Astrocyte of the spinal cord (primary cell): ENCODE measurements around the gene TMEM178B.
"Not testable (repeated sequence)": the region's sequence is repeated elsewhere in the genome, so short reads cannot be mapped to it uniquely, and the experiment has no call there.

Experiments
- DNase-seq: peaks from one replicate; pipeline ENCODE4 v3.0.0; 2011; ENCODE audit warnings: low read depth, low spot score
- H3K4me3 ChIP-seq: 2 replicates; pipeline ENCODE4 v1.5.1; 2011; ENCODE audit warnings: low read depth, mild to moderate bottlenecking, low read length, moderate library complexity
- in situ Hi-C: cut with HindIII; loops from 2 replicates; pipeline ENCODE4 v1.10.0; 2017; ENCODE audit warnings: low sequenced_read_pairs
- TF ChIP-seq, protein P1 (sequence below): IDR thresholded peaks from 2 replicates; pipeline ENCODE4 v1.5.1; 2012; ENCODE audit warnings: low read depth, mild to moderate bottlenecking, low read length, inconsistent platforms

Gene TMEM178B

DNA sequence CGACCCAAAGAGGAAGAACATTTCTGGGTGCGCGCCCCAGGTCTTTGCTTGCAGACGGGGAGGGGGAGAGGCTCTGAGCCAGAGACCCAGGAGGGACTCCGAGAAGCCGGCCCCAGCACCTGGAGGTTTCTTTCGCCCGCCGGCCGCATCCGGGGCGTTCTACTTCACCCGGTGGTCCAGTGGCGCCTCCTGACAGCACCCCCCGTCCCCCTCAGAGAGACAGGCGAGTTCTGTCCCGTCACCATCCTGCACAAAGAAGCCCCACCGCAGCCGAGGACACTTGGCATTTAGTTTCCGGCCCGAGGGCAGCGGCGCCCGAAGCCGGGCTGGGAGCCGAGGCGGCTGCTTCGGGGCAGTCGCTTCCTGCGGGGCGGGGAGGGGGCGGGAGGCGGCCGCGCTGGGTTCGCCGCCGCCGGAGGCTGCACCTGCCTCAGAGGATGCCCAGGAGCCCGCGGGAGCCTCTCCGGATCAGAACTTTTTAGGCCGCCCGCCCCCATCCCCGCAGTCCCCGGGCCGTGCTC, at the start of gene TMEM178B:
TSS of gene TMEM178B (plus strand) at position 424 of the 521 bp plus-strand sequence.
- TF ChIP-seq, protein P1, sequence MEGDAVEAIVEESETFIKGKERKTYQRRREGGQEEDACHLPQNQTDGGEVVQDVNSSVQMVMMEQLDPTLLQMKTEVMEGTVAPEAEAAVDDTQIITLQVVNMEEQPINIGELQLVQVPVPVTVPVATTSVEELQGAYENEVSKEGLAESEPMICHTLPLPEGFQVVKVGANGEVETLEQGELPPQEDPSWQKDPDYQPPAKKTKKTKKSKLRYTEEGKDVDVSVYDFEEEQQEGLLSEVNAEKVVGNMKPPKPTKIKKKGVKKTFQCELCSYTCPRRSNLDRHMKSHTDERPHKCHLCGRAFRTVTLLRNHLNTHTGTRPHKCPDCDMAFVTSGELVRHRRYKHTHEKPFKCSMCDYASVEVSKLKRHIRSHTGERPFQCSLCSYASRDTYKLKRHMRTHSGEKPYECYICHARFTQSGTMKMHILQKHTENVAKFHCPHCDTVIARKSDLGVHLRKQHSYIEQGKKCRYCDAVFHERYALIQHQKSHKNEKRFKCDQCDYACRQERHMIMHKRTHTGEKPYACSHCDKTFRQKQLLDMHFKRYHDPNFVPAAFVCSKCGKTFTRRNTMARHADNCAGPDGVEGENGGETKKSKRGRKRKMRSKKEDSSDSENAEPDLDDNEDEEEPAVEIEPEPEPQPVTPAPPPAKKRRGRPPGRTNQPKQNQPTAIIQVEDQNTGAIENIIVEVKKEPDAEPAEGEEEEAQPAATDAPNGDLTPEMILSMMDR = no peak
- in situ Hi-C loops = no loop called here
- H3K4me3 ChIP-seq = peak within 1 kb of the TSS; percentile 27
- no peak for DNase-seq

DNA sequence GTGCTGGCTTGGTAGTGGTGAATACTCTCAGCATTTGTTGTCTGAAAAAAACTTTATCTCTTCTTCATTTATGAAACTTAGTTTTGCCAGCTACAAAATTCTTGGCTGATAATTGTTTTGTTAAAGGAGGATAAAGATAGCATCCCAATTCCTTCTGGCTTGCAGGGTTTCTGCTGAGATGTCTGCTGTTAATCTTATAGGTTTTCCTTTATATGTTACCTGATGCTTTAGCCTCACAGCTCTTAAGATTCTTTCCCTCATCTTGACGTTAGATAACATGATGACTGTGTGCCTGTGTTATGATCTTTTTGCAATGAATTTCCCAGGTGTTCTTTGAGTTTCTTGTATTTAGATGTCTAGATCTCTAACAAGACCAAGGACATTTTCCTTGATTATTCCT, 49.2 kb upstream of the TMEM178B start:
- TF ChIP-seq, protein P1 = no peak
- in situ Hi-C loops = loop anchor here (25.0 kb wide), 1 partner anchor 212 kb away; no protein-coding TSS in a partner anchor
- no peak for DNase-seq
- no peak overlapping the region for H3K4me3 ChIP-seq

DNA sequence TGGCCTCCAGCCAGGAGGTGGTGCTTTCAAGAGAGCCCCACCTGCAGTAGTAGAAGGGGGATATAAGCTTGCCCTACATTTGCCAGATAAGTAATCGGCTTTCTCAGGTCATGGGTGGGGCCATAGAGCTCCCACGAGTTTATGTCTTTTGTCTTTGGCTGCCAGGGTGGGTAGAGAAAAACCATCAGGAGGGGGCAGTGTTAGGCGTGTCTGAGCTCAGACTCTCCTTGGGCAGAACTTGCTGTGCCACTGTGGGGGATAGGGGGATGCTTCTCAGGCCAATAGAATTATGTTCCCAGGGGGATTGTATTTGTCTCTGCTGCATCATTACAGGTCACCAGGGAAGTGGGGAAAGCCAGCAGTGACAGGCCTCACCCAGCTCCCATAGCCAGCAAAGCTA, 46.8 kb upstream of the TMEM178B start:
- DNase-seq = no peak
- no peak overlapping the region for H3K4me3 ChIP-seq
- in situ Hi-C loops = no loop called here
- TF ChIP-seq, protein P1 = no peak

DNA sequence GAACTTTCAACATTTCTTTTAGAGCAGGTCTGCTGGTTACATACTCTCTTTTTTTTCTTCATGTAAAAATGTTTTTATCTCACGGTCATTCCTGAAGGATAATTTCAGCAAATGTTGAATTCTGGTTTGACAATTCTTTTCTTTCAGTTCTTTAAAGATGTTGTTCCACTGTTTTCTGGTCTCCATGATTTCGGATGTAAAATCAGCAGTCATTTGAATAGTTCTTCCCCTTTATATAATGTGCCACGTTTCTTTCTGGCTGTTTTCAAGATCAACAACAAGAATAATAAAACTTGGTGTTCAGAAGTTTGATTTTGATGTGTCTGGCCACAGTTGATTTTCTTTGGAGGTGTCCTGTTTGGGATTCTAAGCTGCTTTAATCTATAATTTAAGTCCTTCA, 45.1 kb upstream of the TMEM178B start:
- in situ Hi-C loops = no loop called here
- no peak overlapping the region for H3K4me3 ChIP-seq
- no peak for DNase-seq
- TF ChIP-seq, protein P1 = no peak

DNA sequence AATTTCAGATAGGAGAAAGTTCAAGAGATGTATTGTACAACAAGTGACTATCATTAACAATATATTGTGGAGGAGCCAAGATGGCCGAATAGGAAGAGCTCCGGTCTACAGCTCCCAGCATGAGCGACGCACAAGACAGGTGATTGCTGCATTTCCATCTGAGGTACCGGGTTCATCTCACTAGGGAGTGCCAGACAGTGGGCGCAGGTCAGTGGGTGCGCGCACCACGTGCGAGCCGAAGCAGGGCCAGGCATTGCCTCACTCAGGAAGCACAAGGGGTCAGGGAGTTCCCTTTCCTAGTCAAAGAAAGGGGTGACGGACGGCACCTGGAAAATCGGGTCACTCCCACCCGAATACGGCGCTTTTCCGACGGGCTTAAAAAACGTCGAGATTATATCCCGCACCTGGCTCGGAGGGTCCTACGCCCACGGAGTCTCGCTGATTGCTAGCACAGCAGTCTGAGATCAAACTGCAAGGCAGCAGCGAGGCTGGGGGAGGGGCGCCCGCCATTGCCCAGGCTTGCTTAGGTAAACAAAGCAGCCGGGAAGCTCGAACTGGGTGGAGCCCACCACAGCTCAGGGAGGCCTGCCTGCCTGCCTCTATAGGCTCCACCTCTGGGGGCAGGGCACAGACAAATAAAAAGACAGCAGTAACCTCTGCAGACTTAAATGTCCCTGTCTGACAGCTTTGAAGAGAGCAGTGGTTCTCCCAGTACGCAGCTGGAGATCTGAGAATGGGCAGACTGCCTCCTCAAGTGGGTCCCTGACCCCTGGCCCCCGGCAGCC, 41.1 kb upstream of the TMEM178B start:
- DNase-seq, H3K4me3 ChIP-seq, in situ Hi-C loops: not testable (repeated sequence)

DNA sequence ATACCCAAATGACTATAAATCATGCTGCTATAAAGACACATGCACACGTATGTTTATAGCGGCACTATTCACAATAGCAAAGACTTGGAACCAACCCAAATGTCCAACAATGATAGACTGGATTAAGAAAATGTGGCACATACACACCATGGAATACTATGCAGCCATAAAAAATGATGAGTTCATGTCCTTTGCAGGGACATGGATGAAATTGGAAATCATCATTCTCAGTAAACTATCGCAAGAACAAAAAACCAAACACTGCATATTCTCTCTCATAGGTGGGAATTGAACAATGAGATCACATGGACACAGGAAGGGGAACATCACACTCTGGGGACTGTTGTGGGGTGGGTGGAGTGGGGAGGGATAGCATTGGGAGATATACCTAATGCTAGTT, 35.8 kb upstream of the TMEM178B start:
- in situ Hi-C loops, H3K4me3 ChIP-seq, DNase-seq: not testable (repeated sequence)

DNA sequence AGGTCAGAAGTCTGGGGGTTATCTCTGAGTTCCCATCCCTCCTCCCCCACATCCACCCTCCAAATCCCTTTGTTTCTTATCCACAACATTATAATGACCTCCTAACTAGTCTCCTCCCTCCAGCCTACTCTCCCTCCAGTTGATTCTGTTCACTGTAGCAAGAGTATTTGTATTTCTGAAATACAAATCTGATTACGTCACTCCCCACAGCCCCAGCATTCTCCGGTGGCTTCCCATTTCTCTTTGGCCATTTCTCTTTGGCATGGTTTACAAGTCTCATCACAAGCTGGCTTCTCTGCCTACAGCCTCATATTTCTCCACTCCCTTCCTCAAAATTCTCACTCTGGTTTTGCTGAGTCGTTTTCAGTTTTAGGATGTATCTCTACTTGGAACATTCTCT, 34.5 kb upstream of the TMEM178B start:
- TF ChIP-seq, protein P1 = no peak
- no peak for DNase-seq
- in situ Hi-C loops = no loop called here
- H3K4me3 ChIP-seq = no peak overlapping the region
